OCI-LY7 (cell line): ENCODE data around the gene EMD. TPM values are rescaled to one million over a fixed set of nuclear protein-coding genes. Genes with fewer than 3 reads are reported as not detected.

ENCODE experiments used
- BruUV-seq: library from RNA; stranded (reverse); fragments of 400-500 nt; replicated peaks from 2 replicates; lab custom pipeline; 2021; lab: Mats Ljungman, UMichigan
- CTCF ChIA-PET: fragments of 300-600 bp; sonication (Branson Sonifier 250); formaldehyde crosslinking; loops from one replicate; lab custom pipeline; 2022; ENCODE audit warnings: antibody characterized with exemption; ENCODE audit not compliant: unreplicated experiment; lab: Charles Lee
- POLR2A ChIA-PET: fragments of 300-600 bp; sonication (Branson Sonifier 250); formaldehyde crosslinking; loops from one replicate; lab custom pipeline; 2022; ENCODE audit warnings: antibody characterized with exemption; lab: Charles Lee
- DNase-seq: peaks from one replicate; pipeline ENCODE4 v3.0.0-alpha.2; 2015; ENCODE audit warnings: low spot score
- H2AFZ ChIP-seq: fragments of 200-600 bp; sonication (generic), shearing (Covaris generic); 2 replicates; pipeline ENCODE4 v1.6.1; 2014; ENCODE audit warnings: mild to moderate bottlenecking, antibody characterized with exemption, low read length, moderate library complexity
- H3K27ac ChIP-seq: fragments of 200-600 bp; sonication (generic); 2 replicates; pipeline ENCODE4 v1.5.1; 2014; ENCODE audit warnings: mixed run types, low read depth, mild to moderate bottlenecking, moderate library complexity, low read length, inconsistent platforms; ENCODE audit not compliant: poor library complexity, severe bottlenecking
- H3K36me3 ChIP-seq: fragments of 200-600 bp; sonication (generic); 2 replicates; pipeline ENCODE4 v1.6.1; 2014; ENCODE audit warnings: mild to moderate bottlenecking, antibody characterized with exemption, low read length, moderate library complexity, mixed read lengths; ENCODE audit not compliant: insufficient read depth
- H3K4me1 ChIP-seq: fragments of 200-600 bp; sonication (generic); 2 replicates; pipeline ENCODE4 v1.5.1; 2014; ENCODE audit warnings: mild to moderate bottlenecking, low read length; ENCODE audit not compliant: insufficient read depth, poor library complexity, severe bottlenecking
- H3K4me2 ChIP-seq: fragments of 200-600 bp; sonication (generic); 2 replicates; pipeline ENCODE4 v1.6.1; 2014; ENCODE audit warnings: mild to moderate bottlenecking, low read length
- H3K4me3 ChIP-seq: fragments of 200-600 bp; sonication (generic); 2 replicates; pipeline ENCODE4 v1.5.1; 2014; ENCODE audit warnings: mild to moderate bottlenecking, low read depth, low read length; ENCODE audit not compliant: poor library complexity, severe bottlenecking
- H3K79me2 ChIP-seq: fragments of 200-600 bp; sonication (generic); 2 replicates; pipeline ENCODE4 v1.6.1; 2016; ENCODE audit warnings: low read depth, mild to moderate bottlenecking, low read length, moderate library complexity, mixed read lengths; ENCODE audit not compliant: insufficient read depth
- H3K9me2 ChIP-seq: fragments of 200-600 bp; sonication (generic); 2 replicates; pipeline ENCODE4 v1.6.1; 2016; ENCODE audit warnings: mild to moderate bottlenecking, low read length, mixed read lengths; ENCODE audit not compliant: insufficient read depth
- H3K9me3 ChIP-seq: fragments of 200-600 bp; sonication (generic); 2 replicates; pipeline ENCODE4 v1.6.1; 2014; ENCODE audit warnings: mild to moderate bottlenecking, mixed run types, low read length, mixed read lengths
- H4K20me1 ChIP-seq: fragments of 200-600 bp; sonication (generic); 2 replicates; pipeline ENCODE4 v1.6.1; 2014; ENCODE audit warnings: mild to moderate bottlenecking, antibody characterized with exemption, low read length, moderate library complexity, mixed read lengths; ENCODE audit not compliant: insufficient read depth
- CTCF ChIP-seq: fragments of 200-600 bp; sonication (generic); conservative IDR thresholded peaks from 2 replicates; pipeline ENCODE4 v1.5.1; 2014; ENCODE audit warnings: mild to moderate bottlenecking, antibody characterized with exemption, low read length, moderate library complexity, mixed read lengths
- EZH2phosphoT487 ChIP-seq: fragments of 200-600 bp; sonication (generic); IDR thresholded peaks from 2 replicates; pipeline ENCODE4 v1.6.1; 2018; ENCODE audit warnings: low read depth, borderline replicate concordance, mild to moderate bottlenecking, mixed run types, antibody characterized with exemption, low read length, moderate library complexity, mixed read lengths
- intact Hi-C: fragments of 100-400 bp; cut with micrococcal nuclease; formaldehyde crosslinking; loops from one replicate; pipeline ENCODE4 v1.10.0; 2022; ENCODE audit not compliant: unreplicated experiment
- total RNA-seq, 2 experiments: library from RNA; depleted of rRNA in 1 of 2; stranded (reverse); fragments of >200 nt in 1 of 2; shearing (Covaris generic) in 1 of 2; gene quantifications; 2 replicates each; pipeline ENCODE4 v1.2.3, GENCODE V29; 2014 to 2022

EMD gene
- total RNA-seq, 2 experiments from 2014 or later, result 35.4 to 64.6 TPM

- no peak for DNase-seq
- H3K36me3 ChIP-seq, result peaks cover 53% of the 10 kb centered on the region
- BruUV-seq, result no TSS peak
- no peaks in the 10 kb centered on the region for H3K9me3 ChIP-seq
- H3K9me2 ChIP-seq, result no peaks in the 10 kb centered on the region
- no peak overlapping the region for H3K4me2 ChIP-seq
- H3K4me1 ChIP-seq, result no peaks in the 10 kb centered on the region
- intact Hi-C loops, result no loop called here
- TF ChIP-seq EZH2phosphoT487 (no peak), CTCF (no peak)
- H4K20me1 ChIP-seq, result no peaks in the 10 kb centered on the region
- ChIA-PET CTCF (no interaction called here), POLR2A (no interaction called here)
- H3K27ac ChIP-seq, result no peak overlapping the region
- H2AFZ ChIP-seq, result no peak overlapping the region
- H3K4me3 ChIP-seq, result no peak overlapping the region
- no peaks in the 10 kb centered on the region for H3K79me2 ChIP-seq
These were observed 25.1 kb upstream of the EMD start for GRCh38 chrX:154354013-154354412.

- ChIA-PET CTCF (no interaction called here), POLR2A (no interaction called here)
- no peak for TF ChIP-seq CTCF
- no peak overlapping the region for H3K4me2 ChIP-seq
- H3K79me2 ChIP-seq, result no peaks in the 10 kb centered on the region
- no peak for DNase-seq
- no peaks in the 10 kb centered on the region for H3K9me3 ChIP-seq
- H3K4me1 ChIP-seq, result no peaks in the 10 kb centered on the region
- no peak overlapping the region for H3K4me3 ChIP-seq
- peaks cover 54% of the 10 kb centered on the region for H3K36me3 ChIP-seq
- H4K20me1 ChIP-seq, result no peaks in the 10 kb centered on the region
- H3K9me2 ChIP-seq, result no peaks in the 10 kb centered on the region
- no peak overlapping the region for H2AFZ ChIP-seq
- H3K27ac ChIP-seq, result no peak overlapping the region
- intact Hi-C loops, result no loop called here
- BruUV-seq, result no TSS peak
These were observed 24.6 kb upstream of the EMD start for GRCh38 chrX:154354516-154354915.

GRCh38 chrX:154355094-154355775 is 23.9 kb upstream of the EMD start:
- Histone ChIP-seq H2AFZ (no peak overlapping the region), H3K9me2 (no peaks in the 10 kb centered on the region), H3K4me1 (no peaks in the 10 kb centered on the region), H3K36me3 (peaks cover 52% of the 10 kb centered on the region), H3K4me3 (no peak overlapping the region), H3K79me2 (no peaks in the 10 kb centered on the region), H3K4me2 (no peak overlapping the region), H3K9me3 (no peaks in the 10 kb centered on the region), H3K27ac (no peak overlapping the region), H4K20me1 (no peaks in the 10 kb centered on the region)
- DNase-seq, result no peak
- TF ChIP-seq EZH2phosphoT487 (no peak), CTCF (no peak)
- ChIA-PET CTCF (no interaction called here), POLR2A (no interaction called here)
- no TSS peak for BruUV-seq
- intact Hi-C loops, result no loop called here
